Endodermal cell (in vitro differentiated cells): Measurements from ENCODE around the gene BNC2. TPM values are rescaled to one million over a fixed set of nuclear protein-coding genes. Genes with fewer than 3 reads are reported as not detected.

Experiments
- DNase-seq: peaks from one replicate; pipeline ENCODE4 v3.0.0-alpha.2; 2017
- H3K27ac ChIP-seq: 2 replicates; pipeline ENCODE4 v1.5.1; 2013; ENCODE audit warnings: mild to moderate bottlenecking, low read depth, low read length, moderate library complexity
- H3K27me3 ChIP-seq: 2 replicates; pipeline ENCODE4 v1.6.1; 2013; ENCODE audit warnings: mild to moderate bottlenecking, low read length, moderate library complexity; ENCODE audit not compliant: insufficient read depth, control insufficient read depth, poor library complexity, severe bottlenecking
- H3K36me3 ChIP-seq: 2 replicates; pipeline ENCODE4 v1.7.0; 2013; ENCODE audit warnings: mild to moderate bottlenecking, low read length, moderate library complexity; ENCODE audit not compliant: control insufficient read depth, insufficient read depth
- H3K4me1 ChIP-seq: one replicate; pipeline ENCODE4 v1.7.0; 2013; ENCODE audit warnings: low read length; ENCODE audit not compliant: control insufficient read depth, insufficient read depth
- H3K4me3 ChIP-seq: 2 replicates; pipeline ENCODE4 v1.5.1; 2013; ENCODE audit warnings: mild to moderate bottlenecking, low read length, moderate library complexity
- H3K9ac ChIP-seq: 2 replicates; pipeline ENCODE4 v1.6.1; 2013; ENCODE audit warnings: mild to moderate bottlenecking, low read length, moderate library complexity; ENCODE audit not compliant: poor library complexity, severe bottlenecking; ENCODE audit errors: extremely low read depth
- H3K9me3 ChIP-seq: 2 replicates; pipeline ENCODE4 v1.6.1; 2013; ENCODE audit warnings: mild to moderate bottlenecking, low read length, moderate library complexity; ENCODE audit not compliant: control insufficient read depth
- H3K27ac Mint-ChIP-seq: 2 replicates; pipeline ENCODE4 v1.8.0; 2020; ENCODE audit warnings: mixed read lengths
- H3K27me3 Mint-ChIP-seq: 2 replicates; pipeline ENCODE4 v1.8.0; 2021; ENCODE audit warnings: mild to moderate bottlenecking, mixed read lengths; ENCODE audit not compliant: insufficient read depth
- H3K36me3 Mint-ChIP-seq: 2 replicates; pipeline ENCODE4 v1.8.0; 2020; ENCODE audit warnings: low read depth, mixed read lengths
- H3K4me1 Mint-ChIP-seq: 2 replicates; pipeline ENCODE4 v1.8.0; 2020; ENCODE audit warnings: mixed read lengths
- H3K4me3 Mint-ChIP-seq: 2 replicates; pipeline ENCODE4 v1.8.0; 2020; ENCODE audit warnings: mild to moderate bottlenecking, moderate library complexity, mixed read lengths
- H3K9me3 Mint-ChIP-seq: 2 replicates; pipeline ENCODE4 v1.8.0; 2020; ENCODE audit warnings: mild to moderate bottlenecking, mixed read lengths
- WGBS, 2 experiments: methylation state at CpG; one replicate each; pipeline versions ENCODE4 v1.1.5 to v1.1.7; 2013; ENCODE audit warnings: missing lambda C conversion rate in 2 of 2, mixed read lengths in 1 of 2; ENCODE audit not compliant: insufficient coverage in 1 of 2, insufficient read length in 1 of 2; 5-methylcytosine and 5-hydroxymethylcytosine counted together
- total RNA-seq, 2 donors: library from RNA; stranded (reverse); fragmentation: NEBNext Ultra II Directional in 1 of 2; extraction: Animal tissue kit (Norgen Biotek cat#: 25700) in 1 of 2; gene quantifications; 2 replicates in 1 of 2; 3 replicates in 1 of 2; pipeline ENCODE4 v1.2.1, GENCODE V29; 2021
- TF ChIP-seq, protein P1 (sequence below): fragments of 200-600 bp; sonication (generic); conservative IDR thresholded peaks from 2 replicates; pipeline ENCODE4 v1.5.0; 2021; ENCODE audit warnings: antibody characterized with exemption, mild to moderate bottlenecking

BNC2 gene
- total RNA-seq, 2 donors from 2014 or later, result 3.0 to 10.5 TPM

- no peak overlapping the region for H3K27ac Mint-ChIP-seq
- Histone ChIP-seq H3K9ac (no peak overlapping the region), H3K9me3 (no peaks in the 10 kb centered on the region), H3K36me3 (no peaks in the 10 kb centered on the region), H3K27ac (no peak overlapping the region), H3K27me3 (peaks cover 2% of the 10 kb centered on the region), H3K4me1 (no peaks in the 10 kb centered on the region), H3K4me3 (no peak overlapping the region)
- peaks cover 4% of the 10 kb centered on the region for H3K4me1 Mint-ChIP-seq
- no peak for DNase-seq
- no peak overlapping the region for H3K4me3 Mint-ChIP-seq
- H3K27me3 Mint-ChIP-seq, result peaks cover 10% of the 10 kb centered on the region
- no peaks in the 10 kb centered on the region for H3K9me3 Mint-ChIP-seq
- no peaks in the 10 kb centered on the region for H3K36me3 Mint-ChIP-seq
- TF ChIP-seq, protein P1, sequence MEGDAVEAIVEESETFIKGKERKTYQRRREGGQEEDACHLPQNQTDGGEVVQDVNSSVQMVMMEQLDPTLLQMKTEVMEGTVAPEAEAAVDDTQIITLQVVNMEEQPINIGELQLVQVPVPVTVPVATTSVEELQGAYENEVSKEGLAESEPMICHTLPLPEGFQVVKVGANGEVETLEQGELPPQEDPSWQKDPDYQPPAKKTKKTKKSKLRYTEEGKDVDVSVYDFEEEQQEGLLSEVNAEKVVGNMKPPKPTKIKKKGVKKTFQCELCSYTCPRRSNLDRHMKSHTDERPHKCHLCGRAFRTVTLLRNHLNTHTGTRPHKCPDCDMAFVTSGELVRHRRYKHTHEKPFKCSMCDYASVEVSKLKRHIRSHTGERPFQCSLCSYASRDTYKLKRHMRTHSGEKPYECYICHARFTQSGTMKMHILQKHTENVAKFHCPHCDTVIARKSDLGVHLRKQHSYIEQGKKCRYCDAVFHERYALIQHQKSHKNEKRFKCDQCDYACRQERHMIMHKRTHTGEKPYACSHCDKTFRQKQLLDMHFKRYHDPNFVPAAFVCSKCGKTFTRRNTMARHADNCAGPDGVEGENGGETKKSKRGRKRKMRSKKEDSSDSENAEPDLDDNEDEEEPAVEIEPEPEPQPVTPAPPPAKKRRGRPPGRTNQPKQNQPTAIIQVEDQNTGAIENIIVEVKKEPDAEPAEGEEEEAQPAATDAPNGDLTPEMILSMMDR, result no peak
- WGBS, 2 experiments, result 82% methylated on average over 1 of the region's 1 CpG; no CpG with 5 or more reads in 1 of the 2 experiments
Observed at GRCh38 chr9:16613051-16613450, 257.4 kb downstream of the BNC2 start.

- no peak overlapping the region for H3K27ac Mint-ChIP-seq
- peaks cover 4% of the 10 kb centered on the region for H3K4me1 Mint-ChIP-seq
Observed at GRCh38 chr9:16612627-16613026, 257.8 kb downstream of the BNC2 start.

GRCh38 chr9:16611983-16612382 is 258.5 kb downstream of the BNC2 start:
- Histone ChIP-seq H3K9me3 (no peaks in the 10 kb centered on the region), H3K36me3 (no peaks in the 10 kb centered on the region), H3K27me3 (no peaks in the 10 kb centered on the region), H3K9ac (no peak overlapping the region), H3K27ac (no peak overlapping the region), H3K4me3 (no peak overlapping the region), H3K4me1 (no peaks in the 10 kb centered on the region)
- Mint-ChIP-seq H3K4me3 (no peak overlapping the region), H3K27ac (no peak overlapping the region), H3K36me3 (no peaks in the 10 kb centered on the region), H3K9me3 (no peaks in the 10 kb centered on the region), H3K4me1 (peaks cover 4% of the 10 kb centered on the region), H3K27me3 (no peaks in the 10 kb centered on the region)
- no peak for DNase-seq
- TF ChIP-seq, protein P1, result no peak
- 92% methylated on average over 2 of the region's 2 CpGs; no CpG with 5 or more reads in 1 of the 2 experiments for WGBS, 2 experiments

More at GRCh38 chr9:16612627-16613026, 257.8 kb downstream of the BNC2 start:
- Mint-ChIP-seq H3K4me3 (no peak overlapping the region), H3K9me3 (no peaks in the 10 kb centered on the region), H3K36me3 (no peaks in the 10 kb centered on the region), H3K27me3 (peaks cover 6% of the 10 kb centered on the region)
- Histone ChIP-seq H3K27me3 (no peaks in the 10 kb centered on the region), H3K36me3 (no peaks in the 10 kb centered on the region), H3K9ac (no peak overlapping the region), H3K9me3 (no peaks in the 10 kb centered on the region), H3K27ac (no peak overlapping the region), H3K4me3 (no peak overlapping the region), H3K4me1 (no peaks in the 10 kb centered on the region)
- 93 to 100% methylated on average over 1 of the region's 1 CpG for WGBS, 2 experiments
- no peak for DNase-seq
- TF ChIP-seq, protein P1, result no peak
